Effector CD8-positive, alpha-beta T cell (primary cell): ENCODE results near the gene BCKDK.
"Not testable (repeated sequence)": the region's sequence is repeated elsewhere in the genome, so short reads cannot be mapped to it uniquely, and the experiment has no call there.

ENCODE experiments used
- DNase-seq: peaks from one replicate; lab custom pipeline; 2025; lab: John Stamatoyannopoulos, UW

Gene BCKDK

DNA sequence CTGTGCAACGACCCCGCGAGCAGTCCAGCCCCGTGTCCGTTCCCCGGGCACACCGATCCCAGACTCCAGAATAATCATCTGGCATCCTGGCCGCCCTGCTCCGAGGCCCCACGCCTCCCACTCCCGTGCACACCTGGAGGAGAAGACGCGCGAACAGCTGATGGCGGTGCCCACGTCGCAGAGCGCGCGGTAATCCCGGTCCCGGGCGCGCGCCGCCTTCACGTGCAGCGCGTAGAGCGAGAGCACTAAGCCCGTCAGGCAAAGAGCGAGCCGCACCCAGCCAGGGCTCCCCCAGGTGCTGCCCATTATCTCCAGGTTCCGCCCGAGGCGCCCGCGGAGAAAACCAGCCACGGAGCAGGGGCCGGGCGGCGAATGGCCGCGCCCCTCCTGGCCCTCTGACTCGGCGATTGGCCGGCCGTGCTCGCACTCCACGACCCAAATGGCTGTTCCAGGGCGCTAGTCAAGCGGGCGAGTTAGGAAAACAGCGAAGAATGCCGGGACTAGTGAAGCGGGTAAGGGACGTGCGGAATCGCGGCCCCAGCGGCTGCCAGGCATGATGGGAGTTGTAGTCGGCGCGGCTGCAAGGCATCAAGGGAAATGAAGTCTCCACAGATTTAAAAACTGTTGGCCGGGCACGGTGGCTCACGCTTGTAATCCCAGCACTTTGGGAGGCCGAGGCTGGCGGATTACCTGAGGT, 13.6 kb upstream of the BCKDK start, which contains the start of gene VKORC1:
Gene VKORC1, minus strand, starts transcription at position 374 of the 697 bp plus-strand sequence. Its CDS starts 68 bp downstream, at position 306.
- peak; percentile 79 for DNase-seq

DNA sequence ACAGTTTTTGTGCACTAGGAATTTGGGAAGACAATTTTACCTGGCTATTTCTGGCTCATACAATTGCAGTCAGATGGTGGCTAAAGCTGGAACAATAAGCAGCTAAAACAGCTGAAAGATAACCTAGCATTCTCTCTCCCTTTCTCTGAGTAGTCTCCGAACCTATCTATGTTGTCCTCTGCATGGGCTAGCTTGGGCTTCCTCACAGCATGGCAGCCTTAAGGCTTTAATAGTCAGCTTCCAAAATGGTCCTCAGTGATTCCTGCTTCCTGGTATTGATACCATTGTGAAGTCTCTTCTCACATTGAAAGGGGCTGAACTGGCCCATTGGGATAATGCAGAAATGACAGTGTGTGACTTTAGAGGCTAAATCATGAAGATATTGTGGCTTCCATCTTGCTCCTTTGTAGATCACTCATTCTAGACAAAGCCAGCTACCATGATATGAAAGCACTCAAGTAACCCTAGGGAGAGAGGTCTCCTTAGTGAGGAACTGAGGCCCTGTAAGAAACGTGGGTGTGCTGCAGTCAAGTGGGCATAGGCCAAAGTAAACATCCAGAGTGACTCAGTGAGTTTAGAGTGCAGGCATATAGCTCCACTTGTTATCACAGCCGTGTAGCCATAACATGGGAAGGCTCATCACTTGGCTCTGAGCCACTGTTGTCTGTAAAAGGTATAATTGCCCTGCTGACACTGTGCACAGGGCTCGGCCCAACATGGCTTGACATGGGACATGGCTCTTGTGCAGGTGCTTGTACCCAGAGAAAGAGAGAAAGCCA, 8.1 kb upstream of the BCKDK start:
- no peak for DNase-seq

DNA sequence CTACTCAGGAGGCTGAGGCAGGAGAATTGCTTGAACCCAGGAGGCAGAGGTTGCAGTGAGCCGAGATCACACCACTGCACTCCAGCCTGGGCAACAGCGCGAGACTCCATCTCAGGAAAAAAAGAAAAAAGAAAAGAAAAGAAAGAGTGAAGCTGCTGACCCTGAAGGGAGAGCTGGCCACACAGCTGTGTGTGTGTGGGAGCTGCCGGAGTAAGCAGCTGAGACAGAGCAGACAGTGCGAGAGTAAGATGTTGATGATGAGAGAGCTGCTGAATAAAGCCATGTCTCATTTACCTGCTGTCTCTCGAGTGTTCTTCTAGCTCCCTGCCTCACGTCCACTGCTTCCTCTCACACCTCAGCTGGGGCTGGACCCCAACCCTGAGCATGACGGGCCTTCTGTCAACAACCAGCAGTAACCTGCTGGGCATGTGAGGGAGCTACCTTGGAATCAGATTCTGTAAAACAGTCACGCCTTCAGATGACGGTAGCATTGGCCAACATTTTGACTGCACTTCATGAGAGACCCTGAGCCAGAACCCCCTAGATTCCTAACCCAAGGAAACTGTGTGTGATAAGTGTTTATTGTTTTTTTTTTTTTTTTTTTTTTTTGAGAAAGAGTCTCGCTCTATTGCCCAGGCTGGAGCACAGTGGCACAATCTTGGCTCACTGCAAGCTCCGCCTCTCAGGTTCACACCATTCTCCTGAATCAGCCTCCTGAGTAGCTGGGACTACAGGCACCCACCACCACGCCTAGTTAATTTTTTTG, 7.1 kb upstream of the BCKDK start:
- DNase-seq, result not testable (repeated sequence)

DNA sequence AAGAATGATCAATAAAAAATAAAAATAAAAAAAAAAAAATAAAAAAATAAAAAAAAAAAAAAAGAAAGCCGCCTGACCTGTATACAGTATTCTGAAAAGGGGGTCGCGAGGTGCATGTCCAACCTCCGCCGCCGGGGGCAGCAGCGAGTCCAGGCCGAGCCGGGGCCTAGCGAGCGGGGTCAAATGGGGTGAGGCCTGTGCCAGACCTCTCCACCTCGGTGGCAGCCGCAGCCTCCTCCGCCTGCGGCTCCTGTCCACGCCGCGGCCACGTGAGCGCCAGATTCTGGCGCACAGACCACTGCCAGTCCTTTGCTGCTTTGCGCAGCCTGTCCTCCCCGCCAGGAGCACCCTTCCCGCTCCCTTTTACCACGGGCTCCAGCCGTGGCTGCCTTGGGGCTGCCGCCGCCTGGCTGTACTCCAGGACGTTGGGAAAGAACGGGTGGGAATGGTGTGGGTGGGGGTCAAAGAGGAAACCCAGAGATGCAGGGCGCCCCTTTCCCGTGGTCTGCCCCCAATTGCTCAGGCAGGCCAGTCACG, 2.4 kb upstream of the BCKDK start:
- DNase-seq, result peak; percentile 80

DNA sequence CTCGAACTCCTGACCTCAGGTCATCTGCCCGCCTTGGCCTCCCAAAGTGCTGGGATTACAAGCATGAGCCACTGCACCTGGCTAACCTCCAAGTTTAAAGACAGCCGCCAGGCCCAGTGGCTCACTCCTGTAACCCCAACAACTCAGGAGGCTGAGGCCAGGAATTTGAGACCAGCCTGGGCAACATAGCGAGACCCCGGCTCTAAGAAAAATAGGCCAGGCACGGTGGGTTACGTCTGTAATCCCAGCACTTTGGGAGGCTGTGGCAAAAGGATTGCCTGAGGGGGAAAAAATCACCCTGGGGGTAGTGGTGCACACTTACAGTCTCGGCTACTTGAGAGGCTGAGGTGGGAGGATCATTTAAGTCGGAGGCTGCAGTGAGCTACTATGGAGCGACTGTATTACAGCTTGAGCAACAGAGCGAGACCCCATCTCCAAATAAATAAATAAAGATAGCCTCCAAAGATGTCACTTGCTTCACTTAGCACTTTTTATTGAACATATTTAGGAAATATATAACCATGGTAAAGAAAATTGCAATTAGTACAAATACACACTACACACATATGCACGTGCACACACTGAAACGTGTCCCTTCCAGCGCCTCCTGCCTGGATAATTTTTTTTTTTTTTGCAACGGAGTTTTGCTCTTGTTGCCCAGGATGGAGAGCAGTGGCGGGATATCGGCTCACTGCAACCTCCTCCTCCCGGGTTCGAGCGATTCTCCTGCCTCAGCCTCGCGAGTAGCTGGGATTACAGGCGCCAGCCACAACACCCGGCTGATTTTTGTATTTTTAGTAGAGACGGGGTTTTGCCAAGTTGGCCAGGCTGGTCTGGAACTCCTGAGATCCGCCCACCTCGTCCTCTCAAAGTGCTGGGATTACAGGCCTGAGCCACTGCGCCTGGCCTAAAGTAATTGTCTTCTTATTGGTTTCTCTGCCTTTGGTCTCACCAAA, 1.4 kb upstream of the BCKDK start:
- DNase-seq, result no peak

DNA sequence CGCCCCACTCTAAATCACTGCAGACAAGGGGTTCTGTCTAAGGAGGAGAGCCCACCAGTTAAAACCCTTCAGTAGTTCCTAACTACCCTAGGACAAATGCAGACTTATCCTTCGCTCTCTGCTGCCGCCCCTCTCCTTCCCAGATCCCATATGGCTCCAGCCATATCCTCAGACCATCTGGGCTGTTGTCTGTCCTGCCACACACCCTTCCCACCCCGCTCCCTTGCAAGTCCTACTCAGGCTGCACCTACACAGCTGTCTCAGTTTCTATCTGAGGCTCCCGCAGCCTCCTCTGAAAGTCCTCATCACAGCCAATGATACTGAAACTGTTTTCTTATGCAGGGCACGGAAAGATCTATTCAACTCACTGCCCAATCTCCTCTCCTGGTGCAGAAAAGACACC, 720 bp upstream of the BCKDK start:
- no peak for DNase-seq

DNA sequence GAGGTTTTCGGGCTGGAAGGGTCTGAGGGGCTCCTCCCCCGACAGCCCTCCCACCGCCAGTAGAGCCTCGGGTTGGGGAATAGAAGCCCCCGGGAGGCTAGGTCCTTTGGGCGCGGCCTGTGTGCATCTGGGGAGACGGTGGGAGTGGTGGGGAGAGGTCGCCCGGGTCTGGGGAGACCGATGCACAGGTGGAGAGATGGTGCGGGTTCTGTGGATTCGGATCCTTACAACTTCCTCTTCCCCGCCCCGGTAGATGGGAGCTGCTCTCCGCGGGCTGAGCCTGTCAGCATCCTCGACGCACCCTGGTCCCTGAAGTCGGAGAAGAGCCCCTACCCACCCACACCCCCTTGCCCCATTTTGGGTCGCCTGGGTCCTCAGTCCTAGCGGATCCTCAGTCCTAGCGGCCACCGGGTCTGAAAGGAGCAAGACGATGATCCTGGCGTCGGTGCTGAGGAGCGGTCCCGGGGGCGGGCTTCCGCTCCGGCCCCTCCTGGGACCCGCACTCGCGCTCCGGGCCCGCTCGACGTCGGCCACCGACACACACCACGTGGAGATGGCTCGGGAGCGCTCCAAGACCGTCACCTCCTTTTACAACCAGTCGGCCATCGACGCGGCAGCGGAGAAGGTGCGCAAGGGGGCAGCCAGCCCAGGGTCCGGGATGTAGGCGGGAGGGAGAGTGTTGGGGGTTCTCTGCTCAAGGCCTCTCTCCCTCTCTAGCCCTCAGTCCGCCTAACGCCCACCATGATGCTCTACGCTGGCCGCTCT, 790 bp downstream of the BCKDK start:
- no peak for DNase-seq

DNA sequence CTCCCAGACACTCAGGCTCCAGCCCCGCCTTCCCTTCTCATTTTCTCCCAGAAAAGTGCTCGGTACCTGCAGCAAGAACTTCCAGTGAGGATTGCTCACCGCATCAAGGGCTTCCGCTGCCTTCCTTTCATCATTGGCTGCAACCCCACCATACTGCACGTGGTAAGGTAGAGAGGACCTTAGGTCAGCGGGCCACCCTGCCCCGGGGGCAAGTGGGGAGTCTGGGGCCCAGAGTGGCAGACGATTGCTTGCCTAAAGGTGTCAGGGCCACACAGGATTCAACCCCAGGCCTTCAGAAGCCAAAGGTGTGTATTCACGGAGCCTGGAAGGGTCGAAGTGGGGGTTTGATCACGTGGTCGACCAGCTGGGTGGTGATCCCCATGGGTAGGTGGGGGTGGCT, 1.4 kb downstream of the BCKDK start:
- no peak for DNase-seq

DNA sequence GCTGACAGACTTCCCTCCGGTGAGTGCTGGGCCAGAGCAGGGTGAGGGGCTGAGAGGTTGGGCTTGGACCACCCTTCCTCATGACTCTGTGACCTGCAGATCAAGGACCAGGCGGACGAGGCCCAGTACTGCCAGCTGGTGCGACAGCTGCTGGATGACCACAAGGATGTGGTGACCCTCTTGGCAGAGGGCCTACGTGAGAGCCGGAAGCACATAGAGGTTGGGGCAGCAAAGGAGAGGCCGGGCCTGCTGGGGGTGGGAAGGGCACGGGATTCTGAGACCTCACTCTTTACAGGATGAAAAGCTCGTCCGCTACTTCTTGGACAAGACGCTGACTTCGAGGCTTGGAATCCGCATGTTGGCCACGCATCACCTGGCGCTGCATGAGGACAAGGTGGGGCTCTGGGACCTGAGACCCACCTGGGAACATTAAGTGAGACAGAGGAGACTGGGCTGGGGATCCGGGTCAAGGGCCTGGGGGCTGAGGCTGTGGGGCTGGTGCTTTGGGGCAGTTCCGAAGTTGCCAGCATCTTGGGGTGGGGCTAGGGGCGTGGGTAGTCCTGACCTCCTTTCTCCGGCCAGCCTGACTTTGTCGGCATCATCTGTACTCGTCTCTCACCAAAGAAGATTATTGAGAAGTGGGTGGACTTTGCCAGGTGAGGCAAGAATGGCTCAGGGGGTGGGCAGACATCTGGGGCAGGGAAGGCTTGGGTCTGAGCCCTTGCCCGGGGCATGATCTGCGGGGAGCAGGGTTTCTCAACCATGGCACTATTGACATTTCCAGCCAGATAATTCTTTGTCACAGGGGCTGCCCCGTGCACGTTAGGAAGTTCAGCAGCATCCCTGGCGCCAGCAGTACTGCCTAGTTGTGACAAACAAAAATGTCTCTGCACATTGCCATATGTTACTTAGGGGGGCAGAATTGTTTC, 2.2 kb downstream of the BCKDK start:
- DNase-seq, result no peak

DNA sequence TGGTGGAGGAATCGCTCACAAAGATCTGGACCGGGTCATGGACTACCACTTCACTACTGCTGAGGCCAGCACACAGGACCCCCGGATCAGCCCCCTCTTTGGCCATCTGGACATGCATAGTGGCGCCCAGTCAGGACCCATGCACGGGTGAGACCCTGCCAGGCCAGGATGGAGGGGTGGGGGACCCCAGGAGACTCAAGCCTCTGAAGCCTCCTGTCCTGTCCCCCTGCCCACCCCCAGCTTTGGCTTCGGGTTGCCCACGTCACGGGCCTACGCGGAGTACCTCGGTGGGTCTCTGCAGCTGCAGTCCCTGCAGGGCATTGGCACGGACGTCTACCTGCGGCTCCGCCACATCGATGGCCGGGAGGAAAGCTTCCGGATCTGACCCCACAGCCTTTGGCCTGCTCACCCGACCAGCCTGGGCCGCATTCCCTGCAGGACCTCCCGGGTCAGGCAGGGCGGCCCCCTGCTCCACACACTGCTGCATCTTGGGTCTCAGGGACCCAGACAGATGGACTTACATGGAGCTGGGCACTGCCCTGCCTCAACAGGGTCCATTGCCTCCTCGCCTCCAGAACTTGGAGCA, 3.8 kb downstream of the BCKDK start:
- DNase-seq, result no peak

DNA sequence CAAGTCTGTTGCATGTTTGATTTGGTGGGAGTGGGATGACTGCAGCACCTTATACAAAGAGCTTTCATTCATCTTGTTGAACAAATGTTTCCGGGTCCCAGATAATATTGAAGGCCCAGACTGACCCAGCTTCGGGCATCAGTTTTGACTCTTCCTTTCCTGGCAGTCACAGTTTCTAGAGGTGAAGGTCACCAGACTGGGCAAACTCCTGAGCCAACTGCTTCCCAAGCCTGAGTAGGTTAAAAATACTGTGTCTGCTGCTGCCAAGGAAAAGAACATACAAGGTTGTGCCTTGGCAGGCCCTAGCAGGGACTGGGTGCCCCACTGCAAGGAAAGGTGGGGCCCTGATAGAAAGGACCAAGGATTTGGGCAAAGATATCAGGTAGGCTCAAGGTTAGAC, 4.5 kb downstream of the BCKDK start:
- no peak for DNase-seq

DNA sequence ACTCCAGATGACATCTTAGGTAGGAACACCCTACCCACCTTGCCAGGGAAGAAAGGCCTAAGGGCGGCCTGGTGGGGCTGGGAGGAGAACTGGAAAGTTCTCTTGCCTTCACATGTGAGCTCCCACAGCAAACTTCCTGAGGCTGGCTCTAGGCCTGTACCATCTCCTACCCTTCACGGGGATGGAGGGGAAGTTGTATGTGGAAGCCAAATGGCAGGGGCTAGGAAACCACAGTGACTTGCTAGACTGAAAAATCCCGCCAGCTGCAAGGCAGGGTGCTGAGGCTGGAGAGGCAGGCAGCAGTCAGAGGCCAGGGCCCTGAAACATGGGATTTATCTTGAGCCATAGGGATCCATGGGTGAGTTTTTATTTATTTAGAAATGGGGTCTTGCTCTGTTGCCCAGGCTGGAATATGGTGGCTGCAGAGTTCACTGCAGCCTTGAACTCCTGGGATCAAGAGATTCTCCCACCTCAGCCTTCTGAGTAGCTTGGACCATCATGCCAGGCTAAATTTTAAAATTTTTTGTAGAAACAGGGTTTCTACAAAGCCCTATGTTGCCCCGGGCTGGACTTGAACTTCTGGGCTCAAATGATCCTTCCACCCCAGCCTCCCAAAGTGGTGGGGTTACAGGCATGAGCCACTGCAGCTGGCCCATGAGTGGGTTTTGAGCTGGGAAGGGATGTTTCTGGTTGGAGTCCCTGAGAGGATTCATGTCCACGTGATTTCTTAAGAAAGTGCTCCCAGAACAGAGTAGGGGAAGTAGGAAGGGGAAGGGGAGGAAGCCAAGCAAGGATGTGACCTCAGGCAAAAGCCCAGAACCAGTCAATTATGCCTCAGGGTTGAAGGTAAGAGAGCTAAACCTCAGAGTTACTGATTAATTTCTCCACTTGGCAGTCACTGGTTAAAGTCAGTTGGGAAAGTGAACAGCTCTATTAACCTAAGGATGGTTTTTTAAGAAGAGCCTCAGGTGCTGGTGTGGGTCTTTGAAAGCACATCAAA, 5.2 kb downstream of the BCKDK start:
- DNase-seq, result no peak

DNA sequence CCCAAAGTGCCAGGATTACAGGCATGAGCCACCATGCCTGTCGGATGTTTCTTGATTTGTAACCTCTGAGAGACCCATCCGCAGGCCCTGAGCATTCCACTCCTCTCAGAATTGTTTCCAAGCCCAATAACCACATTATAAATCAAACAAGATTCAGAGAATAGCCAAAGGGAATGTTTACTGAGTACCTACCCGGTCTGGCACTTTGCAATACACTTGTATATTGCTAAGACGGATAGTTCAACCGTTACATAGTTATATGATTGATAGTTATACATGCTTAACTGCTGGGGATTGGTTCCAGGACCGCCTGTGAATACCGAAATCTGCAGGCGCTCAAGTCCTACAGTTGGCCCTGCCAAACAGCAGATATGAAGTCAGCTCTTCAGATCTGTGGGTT, 6.3 kb downstream of the BCKDK start:
- DNase-seq, result no peak

DNA sequence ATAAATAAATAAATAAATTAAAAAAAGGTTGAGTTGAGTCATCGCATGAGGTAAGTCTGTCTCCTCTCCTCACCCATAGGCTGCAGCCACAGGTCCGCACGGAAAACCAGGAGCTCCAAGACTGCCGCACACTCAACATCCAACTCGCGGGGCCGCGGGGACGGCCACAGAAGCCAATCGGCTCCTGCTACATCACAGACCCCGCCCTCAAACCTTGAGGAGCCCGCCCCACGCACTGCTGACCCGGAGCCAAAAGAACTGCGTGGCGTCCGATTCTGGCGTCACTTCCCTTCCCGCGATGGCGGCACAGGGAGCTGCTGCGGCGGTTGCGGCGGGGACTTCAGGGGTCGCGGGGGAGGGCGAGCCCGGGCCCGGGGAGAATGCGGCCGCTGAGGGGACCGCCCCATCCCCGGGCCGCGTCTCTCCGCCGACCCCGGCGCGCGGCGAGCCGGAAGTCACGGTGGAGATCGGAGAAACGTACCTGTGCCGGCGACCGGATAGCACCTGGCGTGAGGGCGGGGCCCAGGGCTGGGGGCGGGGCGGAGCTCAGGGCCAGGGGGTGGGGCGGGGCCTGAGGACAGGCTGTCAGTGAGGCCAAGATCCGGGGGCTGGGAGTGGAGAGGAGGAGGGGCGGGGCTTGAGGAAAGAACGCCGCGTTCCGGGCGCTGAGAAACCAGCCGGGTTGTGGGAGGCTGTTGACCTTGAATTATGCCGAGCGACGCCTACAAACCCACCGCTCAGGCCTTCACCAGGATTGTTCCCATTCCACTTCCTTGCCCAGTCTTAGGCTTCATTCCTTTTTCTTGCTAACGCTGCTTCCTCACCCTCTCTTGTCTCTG, 9.4 kb downstream of the BCKDK start, which contains the start of gene KAT8:
Gene KAT8, plus strand, starts transcription at position 281 of the 839 bp plus-strand sequence. Its CDS starts 18 bp downstream, at position 299.
- peak; percentile 93 for DNase-seq

DNA sequence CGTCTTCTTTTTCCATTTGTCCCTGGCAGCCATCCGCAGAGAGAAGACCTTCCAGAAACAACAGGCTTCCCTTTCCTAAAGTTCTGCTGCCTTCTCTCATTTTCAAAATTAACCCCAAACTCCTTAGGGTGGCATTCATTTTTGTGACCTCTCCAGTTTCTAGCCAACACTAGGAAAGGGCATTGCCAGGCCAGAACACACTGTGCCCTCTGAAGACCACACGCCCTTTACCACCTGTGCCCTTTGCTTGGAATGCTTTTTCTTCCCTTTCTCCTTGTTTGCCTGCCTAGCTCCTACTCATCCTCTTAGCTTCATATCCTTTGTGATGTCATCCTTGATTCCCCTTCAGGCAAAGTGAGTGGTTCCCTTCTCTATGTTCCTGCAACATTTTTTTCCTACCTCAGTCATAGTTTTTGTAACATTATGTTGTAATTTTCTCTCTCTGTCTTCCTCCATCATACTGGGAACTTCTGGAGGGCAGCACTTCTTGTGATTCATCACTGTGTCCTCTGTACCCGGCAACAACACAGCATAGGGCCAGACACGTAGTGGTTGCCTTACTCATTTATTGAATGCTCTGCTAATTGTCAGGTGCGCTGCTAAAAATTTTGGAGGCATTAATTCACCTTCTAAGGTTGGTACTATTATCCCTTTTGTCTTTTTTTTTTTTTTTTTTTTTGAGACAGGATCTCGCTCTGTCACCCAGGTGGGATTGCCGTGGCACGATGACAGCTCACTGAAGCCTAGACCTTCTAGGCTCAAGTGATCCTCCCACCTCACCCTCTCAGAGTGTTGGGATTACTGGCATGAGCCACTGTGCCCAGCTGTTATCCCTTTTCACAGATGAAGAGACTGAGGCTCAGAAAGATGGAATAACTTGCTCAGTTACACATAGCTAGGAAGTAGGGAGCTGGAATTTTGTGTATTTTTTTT, 10.3 kb downstream of the BCKDK start:
- DNase-seq, result no peak
